ENCODE measurements around the gene DOCK9. TPM values are rescaled to one million over a fixed set of nuclear protein-coding genes. Genes with fewer than 3 reads are reported as not detected.

DOCK9 gene, protein sequence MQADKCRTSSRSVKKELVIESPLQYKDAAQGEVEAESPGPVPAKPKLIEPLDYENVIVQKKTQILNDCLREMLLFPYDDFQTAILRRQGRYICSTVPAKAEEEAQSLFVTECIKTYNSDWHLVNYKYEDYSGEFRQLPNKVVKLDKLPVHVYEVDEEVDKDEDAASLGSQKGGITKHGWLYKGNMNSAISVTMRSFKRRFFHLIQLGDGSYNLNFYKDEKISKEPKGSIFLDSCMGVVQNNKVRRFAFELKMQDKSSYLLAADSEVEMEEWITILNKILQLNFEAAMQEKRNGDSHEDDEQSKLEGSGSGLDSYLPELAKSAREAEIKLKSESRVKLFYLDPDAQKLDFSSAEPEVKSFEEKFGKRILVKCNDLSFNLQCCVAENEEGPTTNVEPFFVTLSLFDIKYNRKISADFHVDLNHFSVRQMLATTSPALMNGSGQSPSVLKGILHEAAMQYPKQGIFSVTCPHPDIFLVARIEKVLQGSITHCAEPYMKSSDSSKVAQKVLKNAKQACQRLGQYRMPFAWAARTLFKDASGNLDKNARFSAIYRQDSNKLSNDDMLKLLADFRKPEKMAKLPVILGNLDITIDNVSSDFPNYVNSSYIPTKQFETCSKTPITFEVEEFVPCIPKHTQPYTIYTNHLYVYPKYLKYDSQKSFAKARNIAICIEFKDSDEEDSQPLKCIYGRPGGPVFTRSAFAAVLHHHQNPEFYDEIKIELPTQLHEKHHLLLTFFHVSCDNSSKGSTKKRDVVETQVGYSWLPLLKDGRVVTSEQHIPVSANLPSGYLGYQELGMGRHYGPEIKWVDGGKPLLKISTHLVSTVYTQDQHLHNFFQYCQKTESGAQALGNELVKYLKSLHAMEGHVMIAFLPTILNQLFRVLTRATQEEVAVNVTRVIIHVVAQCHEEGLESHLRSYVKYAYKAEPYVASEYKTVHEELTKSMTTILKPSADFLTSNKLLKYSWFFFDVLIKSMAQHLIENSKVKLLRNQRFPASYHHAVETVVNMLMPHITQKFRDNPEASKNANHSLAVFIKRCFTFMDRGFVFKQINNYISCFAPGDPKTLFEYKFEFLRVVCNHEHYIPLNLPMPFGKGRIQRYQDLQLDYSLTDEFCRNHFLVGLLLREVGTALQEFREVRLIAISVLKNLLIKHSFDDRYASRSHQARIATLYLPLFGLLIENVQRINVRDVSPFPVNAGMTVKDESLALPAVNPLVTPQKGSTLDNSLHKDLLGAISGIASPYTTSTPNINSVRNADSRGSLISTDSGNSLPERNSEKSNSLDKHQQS (N-terminal part only)
- total RNA-seq (2022; extraction: Qiagen RNA extraction) = 21.1 to 28.1 TPM (median 22.5 TPM) in 5 replicates

DNA sequence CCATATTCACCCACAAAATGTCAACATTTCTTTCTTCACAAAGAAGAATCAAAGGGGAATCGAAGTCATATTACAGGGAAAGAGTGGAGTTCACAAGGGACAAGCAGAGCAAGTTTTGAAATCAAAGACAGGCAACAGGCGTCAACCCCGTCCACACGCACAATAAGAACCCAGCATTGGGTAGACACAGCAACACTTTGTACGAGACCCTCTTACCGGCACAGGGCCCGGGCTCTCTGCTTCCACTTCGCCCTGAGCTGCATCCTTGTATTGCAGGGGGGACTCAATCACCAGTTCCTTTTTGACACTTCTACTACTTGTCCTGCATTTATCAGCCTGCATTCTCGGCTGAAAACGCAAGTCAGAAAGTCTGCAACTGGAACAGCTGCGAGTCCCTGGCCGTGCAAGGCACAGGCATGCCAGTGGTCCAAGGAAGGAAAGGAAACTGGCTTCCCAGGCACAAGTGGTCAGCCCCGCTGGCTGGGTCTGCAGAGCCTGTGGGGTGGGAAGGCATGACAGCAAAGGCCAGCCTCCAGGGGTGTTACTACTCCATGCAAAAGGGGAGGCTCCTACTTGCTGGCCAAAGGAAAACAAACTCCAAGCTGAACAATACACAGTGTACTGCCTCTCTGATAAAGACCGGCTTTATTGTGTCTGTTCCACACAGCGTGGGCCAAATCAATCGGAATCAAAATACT is at the start of gene DOCK9:
TSS of gene DOCK9 (minus strand) at position 497 of the 698 bp plus-strand sequence. CDS start at position 342, 155 bp downstream.

DNA sequence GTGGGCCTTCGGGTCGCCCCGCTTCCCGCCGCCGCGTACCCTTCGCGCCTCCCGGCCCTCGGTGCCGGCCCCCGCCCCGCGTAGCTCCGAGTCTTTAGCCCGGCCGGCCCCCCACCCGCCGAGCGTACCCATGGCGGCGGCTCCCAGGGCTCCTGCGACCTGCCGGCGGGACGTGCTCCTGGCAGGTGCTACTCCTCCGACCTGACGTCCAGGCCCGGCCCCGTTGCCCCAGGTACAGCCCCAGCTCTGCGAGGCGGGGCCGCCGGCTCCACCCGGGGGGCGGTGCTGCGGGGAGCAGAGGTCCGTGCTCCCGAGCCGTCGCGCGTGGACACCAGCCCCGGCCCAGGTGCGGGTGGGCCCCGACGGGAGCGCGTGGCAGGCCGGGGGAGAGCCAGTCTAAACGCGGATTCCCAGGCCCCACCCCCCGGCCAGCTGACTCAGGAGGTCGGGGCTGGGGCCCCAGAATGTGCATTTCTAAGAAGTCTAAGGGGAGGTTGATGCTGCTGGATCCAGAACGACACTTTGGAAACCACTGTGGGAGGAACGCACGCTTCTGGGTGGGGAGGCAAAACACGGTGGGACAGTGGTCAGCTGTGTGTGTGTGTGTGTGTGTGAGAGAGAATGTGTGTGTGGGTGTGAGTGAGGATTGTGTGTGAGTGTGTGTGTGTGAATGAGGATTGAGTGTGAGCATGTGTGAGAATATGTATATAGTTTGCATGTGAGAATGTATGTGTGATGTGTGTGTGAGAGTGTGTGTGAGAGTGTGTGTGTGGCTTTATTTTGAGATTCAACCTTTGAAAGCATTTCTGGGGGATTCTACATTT is 225.2 kb downstream of the DOCK9 start, which contains the start of gene SLC15A1:
TSS of gene SLC15A1 (minus strand) at position 206 of the 824 bp plus-strand sequence. CDS start at position 132, 74 bp downstream.

Other genes with a start within 250 kb of the DOCK9 start
- 0.06 to 0.08 TPM (median 0.06 TPM) in 3 of 5 replicates, not detected in the others for gene SLC15A1, start 225.4 kb downstream of the DOCK9 start, total RNA-seq (2022; extraction: Qiagen RNA extraction)
- gene UBAC2, start 222.8 kb upstream of the DOCK9 start, total RNA-seq (2022; extraction: Qiagen RNA extraction) = 61.5 to 70.3 TPM (median 64.8 TPM) in 5 replicates

All from A549 treated with Mapracorat at 1 μM for 4 hours (cell line).